Sigmoid colon (tissue), 4 donors: ENCODE data around the gene SIK2.

Experiments
- CTCF ChIP-seq, 4 experiments: fragments of 450-650 bp in 3 of 4; fragments of 200-600 bp in 1 of 4; IDR thresholded peaks; one replicate each; pipeline ENCODE4 v1.5.1; 2016 to 2019; ENCODE audit warnings: antibody characterized with exemption in 4 of 4, mild to moderate bottlenecking in 3 of 4, moderate library complexity in 2 of 4
- EP300 ChIP-seq, 4 donors: sonication (generic); formaldehyde crosslinking; IDR thresholded peaks; one replicate each; pipeline ENCODE4 v1.6.1; 2017; ENCODE audit warnings: antibody characterized with exemption in 4 of 4

DNA sequence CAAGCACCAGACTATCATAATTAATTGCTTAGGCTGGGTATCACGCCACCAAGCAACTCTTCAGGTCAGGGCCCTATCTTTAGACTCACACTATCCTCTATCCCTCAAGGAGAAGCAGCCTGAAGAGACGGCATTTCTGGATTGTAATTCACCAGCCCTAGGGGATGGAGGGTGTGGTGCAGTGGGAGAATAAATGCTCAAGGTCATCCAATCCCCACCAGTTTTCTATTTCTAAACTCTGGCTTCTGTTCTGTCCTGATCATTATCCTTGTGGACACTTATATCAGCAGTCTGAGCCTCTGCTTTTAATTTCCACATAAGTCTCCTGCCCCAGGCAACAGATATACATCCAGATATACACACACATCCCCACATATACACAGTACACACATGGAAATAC is 13.1 kb upstream of the SIK2 start:
- no peak for TF ChIP-seq EP300 (IDR thresholded peaks at IDR 0.05)
- TF ChIP-seq CTCF (IDR thresholded peaks at IDR 0.05): no peak
